WTC11 (cell line): ENCODE data around the gene COPS6. TPM values are rescaled to one million over a fixed set of nuclear protein-coding genes. Genes with fewer than 3 reads are reported as not detected.

Experiments
- ATF1 ChIP-seq: sonication (generic); formaldehyde crosslinking; IDR thresholded peaks from 2 replicates; pipeline ENCODE4 v1.8.1; 2023; ENCODE audit warnings: mild to moderate bottlenecking, moderate library complexity, missing genetic modification reagents
- ATF2 ChIP-seq: sonication (generic); formaldehyde crosslinking; IDR thresholded peaks from 2 replicates; pipeline ENCODE4 v1.8.1; 2022; ENCODE audit warnings: low read depth, missing genetic modification reagents, borderline replicate concordance
- CBFB ChIP-seq: sonication (generic); formaldehyde crosslinking; IDR thresholded peaks from 2 replicates; pipeline ENCODE4 v1.8.1; 2022; ENCODE audit warnings: mild to moderate bottlenecking, low read depth, missing genetic modification reagents
- CREB1 ChIP-seq: sonication (generic); formaldehyde crosslinking; IDR thresholded peaks from 2 replicates; pipeline ENCODE4 v1.8.0; 2023; ENCODE audit warnings: mild to moderate bottlenecking, missing genetic modification reagents
- CREM ChIP-seq: sonication (generic); formaldehyde crosslinking; IDR thresholded peaks from 2 replicates; pipeline ENCODE4 v1.8.1; 2022; ENCODE audit warnings: mild to moderate bottlenecking, missing genetic modification reagents, moderate library complexity
- EMX1 ChIP-seq: fragments of 250-450 bp; sonication (Bioruptor Pico); IDR thresholded peaks from 2 replicates; pipeline ENCODE4 v1.8.0; 2021; ENCODE audit warnings: mild to moderate bottlenecking
- ESRRA ChIP-seq: sonication (generic); formaldehyde crosslinking; IDR thresholded peaks from 2 replicates; pipeline ENCODE4 v1.8.1; 2022; ENCODE audit warnings: mild to moderate bottlenecking, missing genetic modification reagents, borderline replicate concordance
- ETV6 ChIP-seq: sonication (generic); formaldehyde crosslinking; IDR thresholded peaks from 2 replicates; pipeline ENCODE4 v1.8.1; 2022; ENCODE audit warnings: mild to moderate bottlenecking, missing genetic modification reagents
- FOXP1 ChIP-seq: sonication (generic); formaldehyde crosslinking; IDR thresholded peaks from 2 replicates; pipeline ENCODE4 v1.8.0; 2022; ENCODE audit warnings: missing genetic modification reagents, mild to moderate bottlenecking, moderate library complexity, borderline replicate concordance
- GTF2I ChIP-seq: fragments of 250-450 bp; sonication (Bioruptor Pico); conservative IDR thresholded peaks from 2 replicates; pipeline ENCODE4 v1.4.0; 2021; ENCODE audit warnings: mild to moderate bottlenecking
- IRF2 ChIP-seq: sonication (generic); formaldehyde crosslinking; IDR thresholded peaks from 2 replicates; pipeline ENCODE4 v1.8.0; 2022; ENCODE audit warnings: low read depth, missing genetic modification reagents, borderline replicate concordance
- JUN ChIP-seq: sonication (generic); formaldehyde crosslinking; IDR thresholded peaks from 2 replicates; pipeline ENCODE4 v1.8.0; 2023; ENCODE audit warnings: mild to moderate bottlenecking, missing genetic modification reagents
- MAX ChIP-seq: sonication (generic); formaldehyde crosslinking; IDR thresholded peaks from 2 replicates; pipeline ENCODE4 v1.8.0; 2022; ENCODE audit warnings: mild to moderate bottlenecking, missing genetic modification reagents
- MYBL2 ChIP-seq: sonication (generic); formaldehyde crosslinking; IDR thresholded peaks from 2 replicates; pipeline ENCODE4 v1.8.1; 2023; ENCODE audit warnings: mild to moderate bottlenecking, moderate library complexity, missing genetic modification reagents
- NFYB ChIP-seq: sonication (generic); formaldehyde crosslinking; conservative IDR thresholded peaks from 2 replicates; pipeline ENCODE4 v1.8.0; 2022; ENCODE audit warnings: low read depth, missing genetic modification reagents
- NR2C2 ChIP-seq: sonication (generic); formaldehyde crosslinking; IDR thresholded peaks from 2 replicates; pipeline ENCODE4 v1.8.0; 2022; ENCODE audit warnings: mild to moderate bottlenecking, missing genetic modification reagents
- OVOL2 ChIP-seq: fragments of 250-450 bp; sonication (Bioruptor Pico); IDR thresholded peaks from 2 replicates; pipeline ENCODE4 v1.9.0; 2021; ENCODE audit warnings: mild to moderate bottlenecking, borderline replicate concordance
- TCF7 ChIP-seq: sonication (generic); formaldehyde crosslinking; IDR thresholded peaks from 2 replicates; pipeline ENCODE4 v1.8.0; 2022; ENCODE audit warnings: mild to moderate bottlenecking, low read depth, missing genetic modification reagents, moderate library complexity
- TEAD1 ChIP-seq: sonication (generic); formaldehyde crosslinking; IDR thresholded peaks from 2 replicates; pipeline ENCODE4 v1.8.0; 2022; ENCODE audit warnings: mild to moderate bottlenecking, missing genetic modification reagents
- ZNF232 ChIP-seq: sonication (generic); formaldehyde crosslinking; IDR thresholded peaks from 2 replicates; pipeline ENCODE4 v1.8.0; 2022; ENCODE audit warnings: mild to moderate bottlenecking, missing genetic modification reagents
- ZNF263 ChIP-seq: sonication (generic); formaldehyde crosslinking; IDR thresholded peaks from 2 replicates; pipeline ENCODE4 v1.8.1; 2022; ENCODE audit warnings: low read depth, mild to moderate bottlenecking, moderate library complexity, missing genetic modification reagents
- total RNA-seq: library from RNA; stranded (reverse); gene quantifications from 3 replicates; pipeline ENCODE4 v1.2.3, GENCODE V29; 2021
- TF ChIP-seq, protein P1 (sequence below): sonication (generic); formaldehyde crosslinking; IDR thresholded peaks from 2 replicates; pipeline ENCODE4 v1.8.1; 2023; ENCODE audit warnings: mild to moderate bottlenecking, missing genetic modification reagents
- TF ChIP-seq, protein P2 (sequence below): fragments of 250-450 bp; sonication (Bioruptor Pico); IDR thresholded peaks from 2 replicates; pipeline ENCODE4 v2.1.2; 2022; ENCODE audit warnings: mild to moderate bottlenecking, moderate library complexity
- TF ChIP-seq, protein P3 (sequence below): sonication (generic); formaldehyde crosslinking; IDR thresholded peaks from 2 replicates; pipeline ENCODE4 v1.8.0; 2023; ENCODE audit warnings: missing genetic modification reagents
- TF ChIP-seq, protein P4 (sequence below): fragments of 250-450 bp; sonication (Bioruptor Pico); IDR thresholded peaks from 2 replicates; pipeline ENCODE4 v1.8.0; 2021; ENCODE audit warnings: mild to moderate bottlenecking
- TF ChIP-seq, protein P5 (sequence below): sonication (generic); formaldehyde crosslinking; IDR thresholded peaks from 2 replicates; pipeline ENCODE4 v1.8.1; 2022; ENCODE audit warnings: missing genetic modification reagents, borderline replicate concordance
- TF ChIP-seq, protein P6 (sequence below): fragments of 250-450 bp; sonication (Bioruptor Pico); IDR thresholded peaks from 2 replicates; pipeline ENCODE4 v1.9.0; 2021; ENCODE audit warnings: mild to moderate bottlenecking

The COPS6 gene
- total RNA-seq, 1 experiment from 2014 or later, result 118 TPM

- TF ChIP-seq JUN (CRISPR knock-in tag) (peak; percentile 82; the same call in 1 of the 2 replicates), EMX1 (no peak), TCF7 (CRISPR knock-in tag) (no peak), CREB1 (CRISPR knock-in tag) (no peak), CBFB (no peak), ZNF232 (CRISPR knock-in tag) (peak; percentile 80; the same call in 1 of the 2 replicates), NFYB (CRISPR knock-in tag) (peak; percentile 94), TEAD1 (peak; percentile 93), ATF1 (CRISPR knock-in tag) (0 out of 2 replicates have a peak, but pooled peaks have one; percentile 85), OVOL2 (CRISPR knock-in tag) (no peak), MYBL2 (CRISPR knock-in tag) (peak; percentile 82; the same call in 1 of the 2 replicates), FOXP1 (peak; percentile 77), GTF2I (CRISPR knock-in tag) (no peak), MAX (CRISPR knock-in tag) (peak; percentile 91), ZNF263 (CRISPR knock-in tag) (no peak), ETV6 (CRISPR knock-in tag) (peak; percentile 38; the same call in 1 of the 2 replicates), CREM (CRISPR knock-in tag) (0 out of 2 replicates have a peak, but pooled peaks have one; percentile 51), ATF2 (CRISPR knock-in tag) (0 out of 2 replicates have a peak, but pooled peaks have one; percentile 3), ESRRA (CRISPR knock-in tag) (no peak), IRF2 (peak; percentile 28; the same call in 1 of the 2 replicates), NR2C2 (CRISPR knock-in tag) (no peak)
- TF ChIP-seq, protein P1, sequence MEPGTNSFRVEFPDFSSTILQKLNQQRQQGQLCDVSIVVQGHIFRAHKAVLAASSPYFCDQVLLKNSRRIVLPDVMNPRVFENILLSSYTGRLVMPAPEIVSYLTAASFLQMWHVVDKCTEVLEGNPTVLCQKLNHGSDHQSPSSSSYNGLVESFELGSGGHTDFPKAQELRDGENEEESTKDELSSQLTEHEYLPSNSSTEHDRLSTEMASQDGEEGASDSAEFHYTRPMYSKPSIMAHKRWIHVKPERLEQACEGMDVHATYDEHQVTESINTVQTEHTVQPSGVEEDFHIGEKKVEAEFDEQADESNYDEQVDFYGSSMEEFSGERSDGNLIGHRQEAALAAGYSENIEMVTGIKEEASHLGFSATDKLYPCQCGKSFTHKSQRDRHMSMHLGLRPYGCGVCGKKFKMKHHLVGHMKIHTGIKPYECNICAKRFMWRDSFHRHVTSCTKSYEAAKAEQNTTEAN, result peak; percentile 85
- TF ChIP-seq, protein P2, sequence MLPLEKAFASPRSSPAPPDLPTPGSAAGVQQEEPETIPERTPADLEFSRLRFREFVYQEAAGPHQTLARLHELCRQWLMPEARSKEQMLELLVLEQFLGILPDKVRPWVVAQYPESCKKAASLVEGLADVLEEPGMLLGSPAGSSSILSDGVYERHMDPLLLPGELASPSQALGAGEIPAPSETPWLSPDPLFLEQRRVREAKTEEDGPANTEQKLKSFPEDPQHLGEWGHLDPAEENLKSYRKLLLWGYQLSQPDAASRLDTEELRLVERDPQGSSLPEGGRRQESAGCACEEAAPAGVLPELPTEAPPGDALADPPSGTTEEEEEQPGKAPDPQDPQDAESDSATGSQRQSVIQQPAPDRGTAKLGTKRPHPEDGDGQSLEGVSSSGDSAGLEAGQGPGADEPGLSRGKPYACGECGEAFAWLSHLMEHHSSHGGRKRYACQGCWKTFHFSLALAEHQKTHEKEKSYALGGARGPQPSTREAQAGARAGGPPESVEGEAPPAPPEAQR (CRISPR knock-in tag), result no peak
- TF ChIP-seq, protein P3, sequence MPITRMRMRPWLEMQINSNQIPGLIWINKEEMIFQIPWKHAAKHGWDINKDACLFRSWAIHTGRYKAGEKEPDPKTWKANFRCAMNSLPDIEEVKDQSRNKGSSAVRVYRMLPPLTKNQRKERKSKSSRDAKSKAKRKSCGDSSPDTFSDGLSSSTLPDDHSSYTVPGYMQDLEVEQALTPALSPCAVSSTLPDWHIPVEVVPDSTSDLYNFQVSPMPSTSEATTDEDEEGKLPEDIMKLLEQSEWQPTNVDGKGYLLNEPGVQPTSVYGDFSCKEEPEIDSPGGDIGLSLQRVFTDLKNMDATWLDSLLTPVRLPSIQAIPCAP (CRISPR knock-in tag), result peak; percentile 40; the same call in 1 of the 2 replicates
- TF ChIP-seq, protein P4, sequence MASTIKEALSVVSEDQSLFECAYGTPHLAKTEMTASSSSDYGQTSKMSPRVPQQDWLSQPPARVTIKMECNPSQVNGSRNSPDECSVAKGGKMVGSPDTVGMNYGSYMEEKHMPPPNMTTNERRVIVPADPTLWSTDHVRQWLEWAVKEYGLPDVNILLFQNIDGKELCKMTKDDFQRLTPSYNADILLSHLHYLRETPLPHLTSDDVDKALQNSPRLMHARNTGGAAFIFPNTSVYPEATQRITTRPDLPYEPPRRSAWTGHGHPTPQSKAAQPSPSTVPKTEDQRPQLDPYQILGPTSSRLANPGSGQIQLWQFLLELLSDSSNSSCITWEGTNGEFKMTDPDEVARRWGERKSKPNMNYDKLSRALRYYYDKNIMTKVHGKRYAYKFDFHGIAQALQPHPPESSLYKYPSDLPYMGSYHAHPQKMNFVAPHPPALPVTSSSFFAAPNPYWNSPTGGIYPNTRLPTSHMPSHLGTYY (CRISPR knock-in tag), result no peak
- TF ChIP-seq, protein P5, sequence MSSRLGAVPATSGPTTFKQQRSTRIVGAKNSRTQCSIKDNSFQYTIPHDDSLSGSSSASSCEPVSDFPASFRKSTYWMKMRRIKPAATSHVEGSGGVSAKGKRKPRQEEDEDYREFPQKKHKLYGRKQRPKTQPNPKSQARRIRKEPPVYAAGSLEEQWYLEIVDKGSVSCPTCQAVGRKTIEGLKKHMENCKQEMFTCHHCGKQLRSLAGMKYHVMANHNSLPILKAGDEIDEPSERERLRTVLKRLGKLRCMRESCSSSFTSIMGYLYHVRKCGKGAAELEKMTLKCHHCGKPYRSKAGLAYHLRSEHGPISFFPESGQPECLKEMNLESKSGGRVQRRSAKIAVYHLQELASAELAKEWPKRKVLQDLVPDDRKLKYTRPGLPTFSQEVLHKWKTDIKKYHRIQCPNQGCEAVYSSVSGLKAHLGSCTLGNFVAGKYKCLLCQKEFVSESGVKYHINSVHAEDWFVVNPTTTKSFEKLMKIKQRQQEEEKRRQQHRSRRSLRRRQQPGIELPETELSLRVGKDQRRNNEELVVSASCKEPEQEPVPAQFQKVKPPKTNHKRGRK, result no peak
- TF ChIP-seq, protein P6, sequence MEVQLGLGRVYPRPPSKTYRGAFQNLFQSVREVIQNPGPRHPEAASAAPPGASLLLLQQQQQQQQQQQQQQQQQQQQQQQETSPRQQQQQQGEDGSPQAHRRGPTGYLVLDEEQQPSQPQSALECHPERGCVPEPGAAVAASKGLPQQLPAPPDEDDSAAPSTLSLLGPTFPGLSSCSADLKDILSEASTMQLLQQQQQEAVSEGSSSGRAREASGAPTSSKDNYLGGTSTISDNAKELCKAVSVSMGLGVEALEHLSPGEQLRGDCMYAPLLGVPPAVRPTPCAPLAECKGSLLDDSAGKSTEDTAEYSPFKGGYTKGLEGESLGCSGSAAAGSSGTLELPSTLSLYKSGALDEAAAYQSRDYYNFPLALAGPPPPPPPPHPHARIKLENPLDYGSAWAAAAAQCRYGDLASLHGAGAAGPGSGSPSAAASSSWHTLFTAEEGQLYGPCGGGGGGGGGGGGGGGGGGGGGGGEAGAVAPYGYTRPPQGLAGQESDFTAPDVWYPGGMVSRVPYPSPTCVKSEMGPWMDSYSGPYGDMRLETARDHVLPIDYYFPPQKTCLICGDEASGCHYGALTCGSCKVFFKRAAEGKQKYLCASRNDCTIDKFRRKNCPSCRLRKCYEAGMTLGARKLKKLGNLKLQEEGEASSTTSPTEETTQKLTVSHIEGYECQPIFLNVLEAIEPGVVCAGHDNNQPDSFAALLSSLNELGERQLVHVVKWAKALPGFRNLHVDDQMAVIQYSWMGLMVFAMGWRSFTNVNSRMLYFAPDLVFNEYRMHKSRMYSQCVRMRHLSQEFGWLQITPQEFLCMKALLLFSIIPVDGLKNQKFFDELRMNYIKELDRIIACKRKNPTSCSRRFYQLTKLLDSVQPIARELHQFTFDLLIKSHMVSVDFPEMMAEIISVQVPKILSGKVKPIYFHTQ (CRISPR knock-in tag), result peak; percentile 79; the same call in 1 of the 2 replicates
Observed at GRCh38 chr7:100101016-100101862, 12.5 kb downstream of the COPS6 start, which contains the start of the genes AP4M1 and MCM7 (continued).
